HepG2 (cell line): Measurements from ENCODE around the gene ADRA2A.

Experiments used
- EED ChIP-seq: sonication (generic); formaldehyde crosslinking; IDR thresholded peaks from 2 replicates; pipeline ENCODE4 v1.5.0; 2020; ENCODE audit warnings: mild to moderate bottlenecking, missing genetic modification reagents
- EP300 ChIP-seq, 3 experiments: sonication (generic) in 1 of 3; formaldehyde crosslinking in 1 of 3; IDR thresholded peaks; 2 replicates each; pipeline versions ENCODE4 v1.5.1 to v1.6.1; 2011 to 2020; ENCODE audit warnings: low read depth in 2 of 3, low read length in 2 of 3, borderline replicate concordance in 1 of 3, improper control_type of control experiment in 1 of 3, mild to moderate bottlenecking in 1 of 3, missing genetic modification reagents in 1 of 3, moderate library complexity in 1 of 3
- ETV5 ChIP-seq: IDR thresholded peaks from 2 replicates; pipeline ENCODE4 v1.6.1; 2018; ENCODE audit warnings: missing biosample characterization, missing genetic modification reagents, inconsistent platforms, borderline replicate concordance
- ETV6 ChIP-seq: sonication (generic); formaldehyde crosslinking; conservative IDR thresholded peaks from 2 replicates; pipeline ENCODE4 v1.4.0; 2020; ENCODE audit warnings: missing genetic modification reagents
- FOXA1 ChIP-seq, 2 experiments: fragments of 450-650 bp in 1 of 2; sonication (generic) in 1 of 2; formaldehyde crosslinking in 1 of 2; IDR thresholded peaks; 2 replicates each; pipeline versions ENCODE4 v1.4.0 to v1.6.1; 2016 to 2020; ENCODE audit warnings: missing genetic modification reagents in 1 of 2
- MTA3 ChIP-seq: sonication (generic); formaldehyde crosslinking; IDR thresholded peaks from 2 replicates; pipeline ENCODE4 v1.4.0; 2020; ENCODE audit warnings: missing genetic modification reagents
- MTF1 ChIP-seq: sonication (generic); formaldehyde crosslinking; IDR thresholded peaks from 2 replicates; pipeline ENCODE4 v1.5.0; 2020; ENCODE audit warnings: missing genetic modification reagents
- NR2F2 ChIP-seq: IDR thresholded peaks from 2 replicates; pipeline ENCODE4 v1.6.1; 2012; ENCODE audit warnings: low read depth, inconsistent platforms, borderline replicate concordance
- POLR2A ChIP-seq, 2 experiments: IDR thresholded peaks; 2 replicates each; pipeline ENCODE4 v1.6.1; 2011; ENCODE audit warnings: low read depth in 2 of 2, low read length in 2 of 2, mild to moderate bottlenecking in 1 of 2, moderate library complexity in 1 of 2; ENCODE audit not compliant: insufficient read depth in 1 of 2
- ZNF121 ChIP-seq: sonication (generic); formaldehyde crosslinking; IDR thresholded peaks from 2 replicates; pipeline ENCODE4 v1.5.0; 2020; ENCODE audit warnings: mild to moderate bottlenecking, missing genetic modification reagents
- ZNF235 ChIP-seq: sonication (generic); formaldehyde crosslinking; IDR thresholded peaks from 2 replicates; pipeline ENCODE4 v1.8.1; 2023; ENCODE audit warnings: mild to moderate bottlenecking, missing genetic modification reagents, borderline replicate concordance
- ZNF350 ChIP-seq: sonication (generic); formaldehyde crosslinking; IDR thresholded peaks from 2 replicates; pipeline ENCODE4 v1.4.0; 2020; ENCODE audit warnings: mild to moderate bottlenecking, low read depth, missing genetic modification reagents, borderline replicate concordance
- TF ChIP-seq, protein P1 (sequence below): sonication (generic); formaldehyde crosslinking; IDR thresholded peaks from 2 replicates; pipeline ENCODE4 v1.8.1; 2022; ENCODE audit warnings: low read depth, mild to moderate bottlenecking, missing genetic modification reagents
- TF ChIP-seq, protein P2 (sequence below): sonication (generic); formaldehyde crosslinking; IDR thresholded peaks from 2 replicates; pipeline ENCODE4 v1.4.0; 2020; ENCODE audit warnings: missing genetic modification reagents, borderline replicate concordance

DNA sequence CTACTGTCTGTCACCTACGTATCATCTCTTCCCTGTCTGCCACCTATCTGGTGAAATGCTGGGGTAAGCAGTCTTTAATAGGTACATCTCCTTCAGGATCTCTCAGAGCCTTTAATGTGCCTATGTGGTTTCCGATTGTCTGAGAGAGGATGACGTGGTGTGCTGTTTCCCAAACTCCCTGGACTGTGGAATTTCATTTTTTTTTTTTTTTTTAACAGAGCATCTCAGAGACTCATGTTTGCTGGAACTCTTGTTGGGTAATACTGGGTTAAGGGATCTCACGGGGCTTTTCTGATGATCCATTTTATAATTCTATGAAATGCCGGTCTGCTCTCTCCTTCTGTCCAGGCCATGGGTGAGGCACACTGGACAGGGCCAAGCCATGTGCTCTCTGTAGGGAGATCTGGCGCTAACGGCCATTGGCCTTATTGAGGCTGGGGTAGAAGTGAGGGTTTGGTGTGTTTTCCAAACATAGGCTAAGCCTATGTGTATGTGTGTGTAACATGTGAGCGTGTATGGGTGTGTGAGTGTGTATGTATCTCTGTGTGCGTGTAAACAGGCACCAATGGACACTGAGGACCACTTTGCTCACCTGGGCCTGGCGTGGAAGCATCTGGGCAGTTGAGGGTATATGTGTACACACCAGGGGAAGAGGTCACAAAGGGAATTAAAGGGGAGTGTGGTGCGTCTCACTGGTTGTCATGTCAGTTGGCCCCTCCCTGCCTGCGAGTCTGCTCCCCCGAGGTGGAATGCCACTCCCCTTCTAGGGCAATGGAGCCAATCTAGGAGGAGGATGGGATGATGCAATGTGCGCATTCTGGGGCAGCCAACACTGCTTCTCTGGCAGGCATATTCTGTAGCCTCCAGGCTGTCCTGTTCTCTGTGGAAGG lies 7.8 kb downstream of the ADRA2A start:
- TF ChIP-seq EP300 (IDR thresholded peaks at IDR 0.05; ENCODE audit: low read depth in 2 of 2, low read length in 2 of 2) (no peak), EP300 (CRISPR knock-in tag; IDR thresholded peaks at IDR 0.05; ENCODE audit: borderline replicate concordance) (no peak), ZNF235 (CRISPR knock-in tag) (no peak), MTA3 (CRISPR knock-in tag) (no peak), NR2F2 (no peak), FOXA1 (IDR thresholded peaks at IDR 0.05) (no peak), FOXA1 (CRISPR knock-in tag; IDR thresholded peaks at IDR 0.05) (no peak), ZNF350 (CRISPR knock-in tag) (no peak), ETV5 (CRISPR knock-in tag) (no peak), POLR2A (IDR thresholded peaks at IDR 0.05; ENCODE audit: insufficient read depth in 1 of 2, low read depth in 2 of 2, low read length in 2 of 2) (no peak), ETV6 (CRISPR knock-in tag) (no peak), MTF1 (CRISPR knock-in tag) (no peak), EED (CRISPR knock-in tag) (no peak), ZNF121 (CRISPR knock-in tag) (no peak)
- TF ChIP-seq, protein P1, sequence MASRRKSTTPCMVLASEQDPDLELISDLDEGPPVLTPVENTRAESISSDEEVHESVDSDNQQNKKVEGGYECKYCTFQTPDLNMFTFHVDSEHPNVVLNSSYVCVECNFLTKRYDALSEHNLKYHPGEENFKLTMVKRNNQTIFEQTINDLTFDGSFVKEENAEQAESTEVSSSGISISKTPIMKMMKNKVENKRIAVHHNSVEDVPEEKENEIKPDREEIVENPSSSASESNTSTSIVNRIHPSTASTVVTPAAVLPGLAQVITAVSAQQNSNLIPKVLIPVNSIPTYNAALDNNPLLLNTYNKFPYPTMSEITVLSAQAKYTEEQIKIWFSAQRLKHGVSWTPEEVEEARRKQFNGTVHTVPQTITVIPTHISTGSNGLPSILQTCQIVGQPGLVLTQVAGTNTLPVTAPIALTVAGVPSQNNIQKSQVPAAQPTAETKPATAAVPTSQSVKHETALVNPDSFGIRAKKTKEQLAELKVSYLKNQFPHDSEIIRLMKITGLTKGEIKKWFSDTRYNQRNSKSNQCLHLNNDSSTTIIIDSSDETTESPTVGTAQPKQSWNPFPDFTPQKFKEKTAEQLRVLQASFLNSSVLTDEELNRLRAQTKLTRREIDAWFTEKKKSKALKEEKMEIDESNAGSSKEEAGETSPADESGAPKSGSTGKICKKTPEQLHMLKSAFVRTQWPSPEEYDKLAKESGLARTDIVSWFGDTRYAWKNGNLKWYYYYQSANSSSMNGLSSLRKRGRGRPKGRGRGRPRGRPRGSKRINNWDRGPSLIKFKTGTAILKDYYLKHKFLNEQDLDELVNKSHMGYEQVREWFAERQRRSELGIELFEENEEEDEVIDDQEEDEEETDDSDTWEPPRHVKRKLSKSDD (CRISPR knock-in tag): no peak
- TF ChIP-seq, protein P2, sequence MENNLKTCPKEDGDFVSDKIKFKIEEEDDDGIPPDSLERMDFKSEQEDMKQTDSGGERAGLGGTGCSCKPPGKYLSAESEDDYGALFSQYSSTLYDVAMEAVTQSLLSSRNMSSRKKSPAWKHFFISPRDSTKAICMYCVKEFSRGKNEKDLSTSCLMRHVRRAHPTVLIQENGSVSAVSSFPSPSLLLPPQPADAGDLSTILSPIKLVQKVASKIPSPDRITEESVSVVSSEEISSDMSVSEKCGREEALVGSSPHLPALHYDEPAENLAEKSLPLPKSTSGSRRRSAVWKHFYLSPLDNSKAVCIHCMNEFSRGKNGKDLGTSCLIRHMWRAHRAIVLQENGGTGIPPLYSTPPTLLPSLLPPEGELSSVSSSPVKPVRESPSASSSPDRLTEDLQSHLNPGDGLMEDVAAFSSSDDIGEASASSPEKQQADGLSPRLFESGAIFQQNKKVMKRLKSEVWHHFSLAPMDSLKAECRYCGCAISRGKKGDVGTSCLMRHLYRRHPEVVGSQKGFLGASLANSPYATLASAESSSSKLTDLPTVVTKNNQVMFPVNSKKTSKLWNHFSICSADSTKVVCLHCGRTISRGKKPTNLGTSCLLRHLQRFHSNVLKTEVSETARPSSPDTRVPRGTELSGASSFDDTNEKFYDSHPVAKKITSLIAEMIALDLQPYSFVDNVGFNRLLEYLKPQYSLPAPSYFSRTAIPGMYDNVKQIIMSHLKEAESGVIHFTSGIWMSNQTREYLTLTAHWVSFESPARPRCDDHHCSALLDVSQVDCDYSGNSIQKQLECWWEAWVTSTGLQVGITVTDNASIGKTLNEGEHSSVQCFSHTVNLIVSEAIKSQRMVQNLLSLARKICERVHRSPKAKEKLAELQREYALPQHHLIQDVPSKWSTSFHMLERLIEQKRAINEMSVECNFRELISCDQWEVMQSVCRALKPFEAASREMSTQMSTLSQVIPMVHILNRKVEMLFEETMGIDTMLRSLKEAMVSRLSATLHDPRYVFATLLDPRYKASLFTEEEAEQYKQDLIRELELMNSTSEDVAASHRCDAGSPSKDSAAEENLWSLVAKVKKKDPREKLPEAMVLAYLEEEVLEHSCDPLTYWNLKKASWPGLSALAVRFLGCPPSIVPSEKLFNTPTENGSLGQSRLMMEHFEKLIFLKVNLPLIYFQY: no peak
